Keratinocyte (primary cell): Measurements from ENCODE around the gene CLBA1. TPM values are rescaled to one million over a fixed set of nuclear protein-coding genes. Genes with fewer than 3 reads are reported as not detected.

Experiments used
- DNase-seq: peaks from one replicate; pipeline ENCODE4 v3.0.0-alpha.2; 2011; ENCODE audit warnings: low read depth, missing footprints, low spot score
- FAIRE-seq: peaks from 2 replicates; lab custom pipeline; 2011; peaks lifted over from hg19 to GRCh38; lab: Jason Lieb, UNC
- H2AFZ ChIP-seq: 2 replicates; pipeline ENCODE4 v1.6.0; 2012; ENCODE audit warnings: low read length, control low read depth, inconsistent platforms; ENCODE audit not compliant: control insufficient read depth
- H3K27ac ChIP-seq: 2 replicates; pipeline ENCODE4 v1.5.1; 2011; ENCODE audit warnings: low read length; ENCODE audit not compliant: control insufficient read depth, insufficient read depth
- H3K27me3 ChIP-seq: 3 replicates; pipeline ENCODE4 v1.6.0; 2011; ENCODE audit warnings: low read length; ENCODE audit not compliant: control insufficient read depth, insufficient read depth; ENCODE audit errors: extremely low read depth
- H3K36me3 ChIP-seq, 2 experiments: 2 replicates in 1 of 2; 3 replicates in 1 of 2; pipeline ENCODE4 v1.5.1; 2011; ENCODE audit warnings: low read length in 2 of 2, mild to moderate bottlenecking in 1 of 2; ENCODE audit not compliant: control insufficient read depth in 2 of 2, insufficient read depth in 2 of 2; ENCODE audit errors: extremely low read depth in 1 of 2
- H3K4me1 ChIP-seq: 3 replicates; pipeline ENCODE4 v1.5.1; 2011; ENCODE audit warnings: low read length; ENCODE audit not compliant: control insufficient read depth, insufficient read depth; ENCODE audit errors: extremely low read depth
- H3K4me2 ChIP-seq: 3 replicates; pipeline ENCODE4 v1.6.0; 2011; ENCODE audit warnings: low read depth, low read length; ENCODE audit not compliant: control insufficient read depth, insufficient read depth; ENCODE audit errors: extremely low read depth
- H3K4me3 ChIP-seq, 3 experiments: fragments of 200-600 bp in 1 of 3; sonication (generic) in 1 of 3; 2 replicates in 2 of 3; 3 replicates in 1 of 3; pipeline ENCODE4 v1.5.1; 2011 to 2016; ENCODE audit warnings: low read length in 3 of 3, mild to moderate bottlenecking in 3 of 3, control low read depth in 2 of 3, inconsistent platforms in 1 of 3, low read depth in 1 of 3, mixed read lengths in 1 of 3, mixed run types in 1 of 3, moderate library complexity in 1 of 3; ENCODE audit not compliant: control insufficient read depth in 2 of 3, insufficient read depth in 2 of 3; ENCODE audit errors: extremely low read depth in 1 of 3
- H3K79me2 ChIP-seq: 2 replicates; pipeline ENCODE4 v1.6.0; 2012; ENCODE audit warnings: low read length; ENCODE audit not compliant: control insufficient read depth, insufficient read depth
- H3K9ac ChIP-seq: 3 replicates; pipeline ENCODE4 v1.6.0; 2011; ENCODE audit warnings: low read length; ENCODE audit not compliant: control insufficient read depth, insufficient read depth; ENCODE audit errors: extremely low read depth
- H3K9me1 ChIP-seq: 3 replicates; pipeline ENCODE4 v1.6.0; 2011; ENCODE audit warnings: low read length; ENCODE audit not compliant: control insufficient read depth, insufficient read depth; ENCODE audit errors: extremely low read depth
- H3K9me3 ChIP-seq: 2 replicates; pipeline ENCODE4 v1.5.1; 2012; ENCODE audit warnings: low read depth, low read length; ENCODE audit not compliant: control insufficient read depth
- H4K20me1 ChIP-seq: 3 replicates; pipeline ENCODE4 v1.6.0; 2011; ENCODE audit warnings: low read length; ENCODE audit not compliant: control insufficient read depth, insufficient read depth; ENCODE audit errors: extremely low read depth
- CTCF ChIP-seq, 3 experiments: IDR thresholded peaks in 1 of 3; conservative IDR thresholded peaks in 1 of 3; optimal IDR thresholded peaks in 1 of 3; 2 replicates in 2 of 3; 3 replicates in 1 of 3; pipeline versions ENCODE3 to v1.5.1; 2011; ENCODE audit warnings: low read length in 3 of 3, mild to moderate bottlenecking in 3 of 3, moderate library complexity in 2 of 3, control low read depth in 1 of 3, inconsistent platforms in 1 of 3; ENCODE audit not compliant: insufficient read depth in 2 of 3; ENCODE audit errors: extremely low read depth in 1 of 3
- EZH2 ChIP-seq: IDR thresholded peaks from one replicate; pipeline ENCODE4 v1.6.1; 2012; ENCODE audit warnings: inconsistent platforms, mild to moderate bottlenecking, low read length, moderate library complexity
- dilution Hi-C: fragments of 300-500 bp; cut with MboI; formaldehyde crosslinking; loops from one replicate; pipeline ENCODE4 v1.7.0; 2020; ENCODE audit warnings: low sequenced_read_pairs; ENCODE audit not compliant: extremely low pct_ligation_motif_present
- polyA plus RNA-seq, 5 experiments: library from polyadenylated mRNA; depleted of rRNA in 3 of 5; stranded (reverse) in 3 of 5; stranded (forward) in 1 of 5; unstranded in 1 of 5; fragments of >200 nt; gene quantifications; 1 replicate in 1 of 5; 2 replicates in 3 of 5; 3 replicates in 1 of 5; pipeline versions ENCODE4 v1.2.1 to v1.2.3, GENCODE V29; 2011 to 2012; ENCODE audit warnings: missing spikeins in 2 of 5, low read depth in 1 of 5, low replicate concordance in 1 of 5

The CLBA1 gene
- polyA plus RNA-seq, 1 donor (not counting 4 experiments of a cell fraction or from before 2014, with no cell fraction given): 8.6 TPM

GRCh38 chr14:104994978-104995377 lies 9.4 kb downstream of the CLBA1 start:
- FAIRE-seq (no peak), DNase-seq (no peak)

GRCh38 chr14:104996032-104996431 lies 10.4 kb downstream of the CLBA1 start:
- no peak overlapping the region for H3K9ac ChIP-seq
- H3K4me2 ChIP-seq: no peak overlapping the region
- no peak for DNase-seq
- H3K9me3 ChIP-seq: no peaks in the 10 kb centered on the region
- no peaks in the 10 kb centered on the region for H3K4me1 ChIP-seq
- peaks cover under 1% of the 10 kb centered on the region for H3K79me2 ChIP-seq
- H4K20me1 ChIP-seq: no peaks in the 10 kb centered on the region
- peaks cover 18 to 21% of the 10 kb centered on the region in 2 experiments for H3K36me3 ChIP-seq
- H2AFZ ChIP-seq: no peak overlapping the region
- no peaks in the 10 kb centered on the region for H3K27me3 ChIP-seq
- no peaks in the 10 kb centered on the region for H3K9me1 ChIP-seq
- dilution Hi-C loops: no loop called here
- no peak overlapping the region for H3K27ac ChIP-seq
- H3K4me3 ChIP-seq: no peak overlapping the region
- TF ChIP-seq CTCF (optimal IDR thresholded peaks at IDR 0.05 in 1 of 3, IDR thresholded peaks at IDR 0.05 in 1 of 3, conservative IDR thresholded peaks at IDR 0.05 in 1 of 3; ENCODE audit: extremely low read depth in 1 of 3, insufficient read depth in 2 of 3, low read length in 3 of 3) (no peak), EZH2 (no peak)
- no peak for FAIRE-seq

More at GRCh38 chr14:104994978-104995377, 9.4 kb downstream of the CLBA1 start:
- Histone ChIP-seq H3K4me1 (no peaks in the 10 kb centered on the region), H3K9me1 (no peaks in the 10 kb centered on the region), H3K9me3 (no peaks in the 10 kb centered on the region), H3K9ac (no peak overlapping the region), H3K36me3 (peaks cover 18 to 22% of the 10 kb centered on the region in 2 experiments), H3K4me2 (no peak overlapping the region), H3K4me3 (no peak overlapping the region), H3K79me2 (no peaks in the 10 kb centered on the region), H3K27me3 (no peaks in the 10 kb centered on the region), H3K27ac (no peak overlapping the region), H4K20me1 (no peaks in the 10 kb centered on the region), H2AFZ (no peak overlapping the region)
- dilution Hi-C loops: no loop called here
- no peak for TF ChIP-seq EZH2
- TF ChIP-seq CTCF (optimal IDR thresholded peaks at IDR 0.05 in 1 of 3, IDR thresholded peaks at IDR 0.05 in 1 of 3, conservative IDR thresholded peaks at IDR 0.05 in 1 of 3; ENCODE audit: extremely low read depth in 1 of 3, insufficient read depth in 2 of 3, low read length in 3 of 3): no peak
